WI38 (cell line): Measurements from ENCODE around the gene SPATA1.

Experiments
- H3K4me3 ChIP-seq: 2 replicates; pipeline ENCODE4 v1.5.1; 2011; ENCODE audit warnings: low read depth, mild to moderate bottlenecking, control low read depth, low read length
- CTCF ChIP-seq: IDR thresholded peaks from 2 replicates; pipeline ENCODE4 v1.5.1; 2012; ENCODE audit warnings: low read depth, mild to moderate bottlenecking, control low read depth, low read length

The SPATA1 gene

GRCh38 chr1:84615790-84616189 is 109.6 kb downstream of the SPATA1 start:
- TF ChIP-seq CTCF: no peak
- no peak overlapping the region for H3K4me3 ChIP-seq
